ENCODE data around the gene MIXL1.
"Not testable (repeated sequence)": the region's sequence is repeated elsewhere in the genome, so short reads cannot be mapped to it uniquely, and the experiment has no call there.

The MIXL1 gene

DNA sequence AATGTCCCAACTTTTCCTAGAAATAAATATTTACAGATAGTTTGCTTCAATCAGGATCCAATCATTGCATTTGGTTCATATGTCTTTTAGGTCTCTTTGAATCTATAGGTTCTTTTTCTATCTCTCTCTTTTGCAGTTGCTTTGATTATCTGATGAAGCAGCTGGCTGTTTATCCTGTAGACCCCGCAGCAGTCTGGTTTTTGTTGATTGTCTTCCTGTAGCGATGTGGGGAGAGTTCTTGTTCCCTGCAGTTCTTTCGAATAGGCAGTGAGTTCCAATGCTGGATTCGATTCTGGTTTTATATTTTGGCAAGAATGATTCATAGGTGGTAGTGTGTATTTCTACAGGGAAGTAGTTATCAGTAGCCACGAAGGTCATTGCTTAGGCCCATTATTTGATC is 7.4 kb upstream of the MIXL1 start:
- DNase-seq, result no peak

DNA sequence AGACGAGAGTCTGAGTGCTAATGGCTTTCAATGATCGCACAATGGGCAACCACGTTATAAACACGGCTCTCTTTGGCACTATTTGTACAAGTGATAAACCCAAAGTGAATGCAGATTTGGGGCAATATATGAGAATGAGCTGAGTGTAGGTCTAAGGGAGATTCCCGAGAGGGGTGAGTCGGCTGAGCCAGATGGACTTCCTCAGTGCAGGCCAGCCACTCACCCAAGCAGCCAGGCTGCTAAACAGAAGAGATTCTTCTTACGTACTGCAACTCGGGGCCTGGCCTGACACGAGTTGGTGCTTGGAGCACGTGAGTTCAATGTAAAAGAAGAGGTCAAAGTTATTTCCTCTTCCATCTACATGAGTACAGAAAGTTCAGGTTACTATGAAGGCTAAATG is 6.2 kb upstream of the MIXL1 start:
- no peak for DNase-seq

DNA sequence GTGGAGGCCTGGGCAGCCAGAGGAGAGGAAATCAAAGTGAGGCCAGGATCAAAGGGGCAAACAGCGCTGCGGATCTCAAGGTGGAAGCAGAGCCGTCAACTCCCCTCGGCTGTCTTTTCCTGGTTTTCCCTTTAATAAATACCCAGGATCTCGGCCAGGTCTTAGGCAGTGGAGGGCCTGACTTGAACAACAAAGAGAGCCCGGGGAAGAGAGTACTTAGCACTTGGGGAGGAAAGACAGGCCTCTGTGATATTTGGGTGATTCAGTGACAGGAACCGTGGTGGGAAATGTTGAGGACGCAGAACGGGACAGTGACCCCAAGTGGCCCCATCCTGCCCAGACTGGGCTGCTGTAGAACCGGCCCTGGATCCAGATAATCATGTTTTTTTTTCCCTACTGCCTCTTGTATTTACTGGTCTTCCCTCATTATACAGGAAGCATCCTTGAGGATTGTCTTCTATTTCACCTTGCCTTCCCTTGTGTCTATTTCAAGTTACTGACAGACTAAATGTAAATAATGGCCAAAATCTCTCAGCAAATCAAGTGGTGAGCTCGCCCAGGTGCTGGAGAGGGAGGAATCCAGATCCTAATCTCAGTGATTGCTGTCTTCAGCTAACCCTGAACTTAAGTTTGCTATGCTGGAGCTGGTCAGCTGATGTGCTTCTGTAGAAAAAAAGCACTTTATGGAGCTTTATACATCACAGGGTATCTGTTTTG is 2.8 kb upstream of the MIXL1 start:
- no peak for DNase-seq

DNA sequence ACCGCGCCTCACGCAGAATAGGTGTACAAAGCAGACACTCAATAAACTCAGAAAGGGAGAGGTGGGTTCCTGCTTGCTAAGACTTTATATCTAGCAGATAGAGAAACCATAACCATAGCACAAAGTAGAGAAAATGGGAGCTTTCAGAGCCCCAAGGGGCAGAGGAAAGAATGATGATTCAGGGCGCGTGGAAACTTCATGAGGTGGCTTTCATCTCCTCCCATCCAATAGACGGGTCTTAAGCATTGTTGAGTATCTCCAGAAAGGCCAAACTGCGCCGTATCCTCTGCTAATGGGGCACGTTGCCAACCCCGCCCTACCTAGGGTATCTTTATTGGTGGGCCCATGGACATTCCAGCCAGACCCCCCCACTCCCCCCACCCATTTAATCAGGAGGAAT is 778 bp upstream of the MIXL1 start:
- DNase-seq, result no peak

DNA sequence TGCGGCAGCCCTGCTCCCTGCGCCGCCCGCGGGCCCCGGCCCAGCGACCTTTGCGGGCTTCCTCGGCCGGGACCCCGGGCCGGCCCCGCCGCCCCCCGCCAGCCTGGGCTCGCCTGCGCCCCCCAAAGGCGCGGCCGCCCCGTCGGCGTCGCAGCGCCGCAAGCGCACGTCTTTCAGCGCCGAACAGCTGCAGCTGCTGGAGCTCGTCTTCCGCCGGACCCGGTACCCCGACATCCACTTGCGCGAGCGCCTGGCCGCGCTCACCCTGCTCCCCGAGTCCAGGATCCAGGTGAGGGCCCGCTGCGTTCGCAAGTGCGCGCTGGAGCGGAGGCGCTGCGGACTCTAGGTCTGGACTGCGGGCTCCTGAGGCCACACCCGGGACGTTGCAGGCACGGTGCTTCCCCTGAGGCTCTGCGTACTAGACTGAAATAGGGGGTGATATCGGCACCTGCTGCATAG is 351 bp downstream of the MIXL1 start:
- peak in 1 of 5 donors; percentile 36 for DNase-seq

DNA sequence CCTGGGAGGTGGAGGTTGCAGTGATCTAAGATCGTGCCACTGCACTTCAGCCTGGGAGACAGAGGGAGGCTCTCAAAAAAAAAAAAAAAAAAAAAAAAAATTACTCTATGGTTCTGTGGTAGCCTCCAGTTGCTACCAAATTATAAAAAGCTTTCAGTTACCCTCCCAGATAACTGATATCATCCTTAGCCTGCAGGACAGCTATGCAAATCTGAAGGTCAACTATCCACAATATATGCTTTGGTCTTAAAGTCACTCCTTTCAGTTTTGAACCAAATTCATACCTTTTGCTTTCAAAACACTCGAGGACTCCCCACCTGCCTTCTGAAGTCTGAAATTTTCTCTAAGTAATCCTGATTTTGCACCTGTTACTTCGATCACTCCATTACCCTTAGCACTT is 3.1 kb downstream of the MIXL1 start:
- no peak for DNase-seq

DNA sequence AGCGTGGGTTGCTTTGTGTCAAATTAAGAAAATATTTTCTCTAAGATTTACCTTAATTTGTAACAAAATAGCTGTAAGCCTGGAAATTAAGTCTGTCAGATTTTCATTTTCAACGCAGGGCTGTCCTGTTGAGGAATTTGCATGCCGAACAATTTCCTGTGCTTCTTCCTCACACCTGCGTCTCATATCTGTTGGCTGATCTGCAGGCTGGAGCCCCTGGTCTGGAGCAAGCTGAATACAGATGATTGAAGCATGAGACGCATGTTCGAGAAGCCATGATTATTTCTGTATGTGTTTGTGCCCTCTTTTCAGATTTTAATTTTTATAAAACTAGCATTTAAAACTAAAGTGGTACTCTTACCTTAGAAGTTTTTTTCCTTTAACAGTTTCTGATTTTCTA is 9.8 kb downstream of the MIXL1 start:
- no peak for DNase-seq

DNA sequence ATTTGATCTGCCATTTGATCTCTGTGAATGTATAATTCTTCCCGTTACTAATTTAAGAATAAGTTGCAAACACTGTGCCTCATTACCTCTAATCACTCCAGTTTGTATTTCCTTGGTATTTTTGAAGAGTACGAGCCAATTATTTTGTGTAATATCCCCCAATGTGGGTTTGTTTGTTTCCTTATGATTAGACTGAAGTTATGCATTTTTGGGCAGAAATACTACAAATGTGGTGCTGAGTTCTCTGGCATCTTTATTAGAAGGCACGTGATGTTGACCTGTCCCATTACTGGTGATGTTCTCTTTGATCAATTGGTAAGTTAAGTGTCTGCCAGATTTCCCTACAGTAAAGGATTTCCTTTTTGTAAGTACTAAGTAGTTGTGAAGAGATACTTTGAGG is 10.3 kb downstream of the MIXL1 start:
- DNase-seq, result no peak

DNA sequence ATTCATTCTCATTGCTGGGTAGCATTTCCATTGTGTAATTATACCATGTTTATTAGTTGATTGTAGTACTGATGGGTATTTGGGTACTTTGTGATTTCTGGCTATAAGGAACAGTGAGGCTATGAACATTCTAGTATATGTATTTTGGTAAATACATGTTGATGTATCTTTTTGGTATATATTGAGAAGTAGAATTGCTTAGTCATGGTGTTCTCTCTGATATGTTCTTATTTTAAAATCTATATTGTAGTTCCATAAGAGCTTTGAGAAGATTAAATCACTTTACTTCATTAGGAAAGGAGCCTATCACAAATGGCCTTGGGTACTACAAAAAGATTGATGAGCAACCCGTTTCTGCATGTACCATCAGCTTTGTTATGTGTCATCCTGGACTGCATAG is 13.4 kb downstream of the MIXL1 start:
- DNase-seq, result no peak

DNA sequence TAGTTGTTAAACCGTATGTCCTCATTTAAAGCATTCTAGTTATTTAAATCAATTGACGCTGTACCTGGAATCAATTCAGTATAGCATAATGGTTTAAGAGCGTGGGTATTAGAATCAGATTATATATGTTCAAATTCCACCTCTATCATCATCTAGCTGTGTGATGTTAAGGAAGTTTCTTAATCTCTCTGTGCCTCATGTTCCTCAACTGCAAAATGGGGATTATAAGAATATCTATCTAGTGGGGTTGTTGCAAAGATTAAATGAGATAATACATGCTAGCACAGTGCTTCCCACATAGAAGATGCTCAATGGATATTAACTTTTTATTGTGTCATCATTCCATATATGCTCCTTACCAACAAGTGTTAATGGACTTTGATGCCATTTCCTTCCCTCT is 16.0 kb downstream of the MIXL1 start:
- no peak for DNase-seq

DNA sequence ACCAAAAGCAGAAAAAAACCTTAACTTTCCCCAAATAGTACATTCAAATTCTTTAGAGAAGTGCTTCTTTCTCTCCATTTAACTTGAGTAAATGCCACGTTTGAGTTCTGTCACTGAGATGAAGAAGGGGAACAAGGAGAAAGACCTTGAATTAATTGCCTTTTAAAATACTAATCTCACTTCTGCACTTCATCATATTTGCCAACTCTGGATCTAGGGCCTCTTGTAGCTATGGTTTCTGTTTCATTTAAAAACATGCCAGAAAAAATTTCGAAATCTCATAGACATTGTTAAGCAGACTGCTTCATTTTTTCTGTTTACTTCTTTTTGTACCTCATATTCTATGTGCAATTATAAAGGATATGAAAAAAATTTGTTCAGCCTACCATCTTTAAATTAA is 24.6 kb downstream of the MIXL1 start:
- no peak for DNase-seq

DNA sequence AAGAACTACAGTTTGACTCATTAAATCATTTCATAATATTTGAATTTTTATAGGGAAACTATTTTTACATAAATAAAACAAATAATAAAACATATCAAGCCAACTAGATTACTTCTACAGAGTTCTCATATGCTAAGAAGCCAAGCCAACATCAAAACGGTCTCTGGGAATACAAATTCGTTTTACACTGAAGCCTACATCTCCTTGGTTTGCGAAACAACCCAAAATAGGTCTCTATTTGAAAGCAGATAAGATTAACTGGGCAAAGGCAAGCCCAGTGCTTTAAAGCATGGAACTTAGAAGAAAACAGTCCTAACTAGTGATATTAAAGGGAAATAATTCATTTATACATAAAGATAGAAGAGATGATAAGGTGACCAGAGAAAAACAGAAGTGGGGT is 25.3 kb downstream of the MIXL1 start:
- no peak for DNase-seq

DNA sequence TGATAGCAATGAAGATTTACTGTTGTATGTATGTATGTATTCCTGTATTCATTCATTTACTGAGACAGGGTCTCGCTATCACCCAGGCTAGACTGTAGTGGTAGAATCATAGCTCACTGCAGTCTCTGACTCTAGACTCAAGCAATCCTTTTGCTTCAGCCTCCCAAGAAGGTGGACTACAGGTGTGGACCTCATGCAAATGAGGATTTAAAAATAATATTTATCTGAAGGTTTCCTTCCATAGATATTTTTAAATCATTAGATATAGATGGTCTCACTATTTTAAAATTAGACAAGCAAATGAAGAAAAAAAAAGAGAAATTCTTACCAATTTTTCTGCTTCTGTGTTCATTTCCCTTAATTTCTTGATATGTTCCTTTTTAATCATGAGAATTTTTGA is 27.0 kb downstream of the MIXL1 start:
- DNase-seq, result no peak

DNA sequence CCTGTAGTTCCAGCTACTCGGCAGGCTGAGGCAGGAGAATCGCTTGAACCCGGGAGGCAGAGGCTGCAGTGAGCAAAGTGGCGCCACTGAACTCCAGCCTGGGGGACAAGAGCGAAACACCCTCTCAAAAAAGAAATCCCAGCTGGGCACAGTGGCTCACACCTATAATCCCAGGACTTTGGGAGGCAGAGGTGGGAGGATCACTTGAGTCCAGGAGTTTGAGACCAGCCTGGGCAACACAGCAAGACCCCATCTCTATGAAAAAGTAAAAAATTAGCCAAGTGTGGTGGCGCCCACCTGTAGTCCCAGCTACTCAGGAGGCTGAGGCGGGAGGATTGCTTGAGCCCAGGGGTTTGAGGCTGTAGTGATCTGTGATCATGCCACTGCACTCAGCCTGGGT is 29.4 kb downstream of the MIXL1 start:
- DNase-seq, result not testable (repeated sequence)

DNA sequence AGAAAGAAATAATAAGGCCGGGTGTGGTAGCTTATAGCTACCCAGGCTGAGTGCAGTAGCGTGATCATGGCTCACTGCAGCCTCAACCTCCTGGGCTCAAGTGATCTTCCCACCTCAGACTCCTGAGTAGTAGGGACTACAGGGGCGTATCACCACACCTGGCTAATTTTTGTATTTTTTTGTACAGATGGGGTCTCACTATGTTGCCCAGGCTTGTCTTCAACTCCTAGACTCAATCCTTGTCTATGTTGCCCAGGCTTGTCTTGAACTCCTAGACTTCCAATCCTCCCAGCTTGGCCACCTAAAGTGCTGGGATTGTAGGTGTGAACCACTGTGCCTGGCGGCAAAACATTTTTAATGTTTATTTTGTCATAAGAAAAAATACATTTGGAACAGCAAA is 30.5 kb downstream of the MIXL1 start:
- DNase-seq, result no peak

DNA sequence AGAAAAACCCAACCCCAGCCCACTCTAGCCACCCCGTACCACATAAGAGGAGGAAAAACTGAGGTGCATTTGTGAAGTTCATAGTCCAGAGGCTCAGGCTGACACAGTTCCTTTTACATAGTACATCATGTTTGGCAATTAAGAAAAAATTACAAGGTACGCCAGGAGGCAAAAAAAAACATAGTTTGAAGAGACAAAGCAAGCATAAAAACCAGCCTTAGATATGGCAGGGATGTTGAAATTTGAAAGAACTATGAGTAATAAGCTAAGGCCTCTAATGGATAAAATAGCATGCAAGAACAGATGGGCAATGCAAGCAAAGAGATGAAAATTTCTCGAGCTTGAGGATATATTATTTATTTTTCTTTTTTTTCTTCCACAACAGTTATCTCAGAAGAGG is 31.9 kb downstream of the MIXL1 start:
- no peak for DNase-seq

DNA sequence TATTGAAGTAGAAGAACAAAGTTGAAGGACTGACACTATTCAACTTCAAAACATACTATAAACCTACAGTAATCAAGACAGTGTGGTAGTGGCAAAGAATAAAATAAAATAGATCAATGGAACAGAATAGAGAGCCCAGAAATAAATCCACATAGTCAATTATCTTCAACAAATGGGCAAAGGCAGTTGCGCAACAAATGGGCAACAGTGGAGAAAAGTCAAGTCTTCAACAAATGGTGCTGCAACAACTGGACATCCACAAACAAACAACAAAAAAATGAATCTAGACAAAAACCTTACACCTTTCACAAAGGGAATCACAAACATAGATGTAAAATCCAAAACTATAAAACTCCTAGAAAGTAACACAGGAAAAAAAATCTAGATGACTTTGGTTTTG is 38.4 kb downstream of the MIXL1 start:
- DNase-seq, result no peak

DNA sequence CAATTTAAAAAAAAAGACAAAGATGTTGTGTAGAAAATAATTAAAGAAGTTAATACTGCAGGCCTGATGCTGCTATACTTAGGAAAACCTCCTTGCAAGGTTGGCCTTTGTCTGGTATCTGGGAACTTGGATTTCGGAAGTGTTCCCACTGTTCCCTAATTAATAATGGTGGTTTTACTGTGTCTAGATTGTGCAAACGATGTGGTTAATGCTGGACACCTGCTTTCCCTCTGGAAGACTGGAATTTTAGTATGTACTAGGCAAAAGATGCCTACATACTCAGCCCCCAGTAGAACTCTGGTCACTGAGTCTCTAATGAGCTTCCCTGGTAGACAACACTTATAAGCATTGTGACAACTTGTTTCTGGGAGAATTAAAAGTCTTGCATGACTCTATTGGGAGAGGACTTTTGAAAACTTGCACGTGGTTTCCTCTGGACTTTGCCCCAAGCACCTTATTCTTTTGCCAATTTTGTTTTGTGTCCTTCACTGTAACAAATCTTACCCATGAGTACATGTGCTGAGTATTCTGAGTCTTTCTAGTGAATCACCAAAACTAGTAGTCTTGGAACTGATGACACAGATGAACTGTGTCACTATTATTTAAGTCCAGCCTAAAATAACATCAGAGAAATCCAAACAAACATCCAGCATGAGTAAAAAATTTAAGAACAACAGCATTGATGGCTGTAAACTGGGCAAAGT is 45.1 kb downstream of the MIXL1 start:
- no peak for DNase-seq

DNA sequence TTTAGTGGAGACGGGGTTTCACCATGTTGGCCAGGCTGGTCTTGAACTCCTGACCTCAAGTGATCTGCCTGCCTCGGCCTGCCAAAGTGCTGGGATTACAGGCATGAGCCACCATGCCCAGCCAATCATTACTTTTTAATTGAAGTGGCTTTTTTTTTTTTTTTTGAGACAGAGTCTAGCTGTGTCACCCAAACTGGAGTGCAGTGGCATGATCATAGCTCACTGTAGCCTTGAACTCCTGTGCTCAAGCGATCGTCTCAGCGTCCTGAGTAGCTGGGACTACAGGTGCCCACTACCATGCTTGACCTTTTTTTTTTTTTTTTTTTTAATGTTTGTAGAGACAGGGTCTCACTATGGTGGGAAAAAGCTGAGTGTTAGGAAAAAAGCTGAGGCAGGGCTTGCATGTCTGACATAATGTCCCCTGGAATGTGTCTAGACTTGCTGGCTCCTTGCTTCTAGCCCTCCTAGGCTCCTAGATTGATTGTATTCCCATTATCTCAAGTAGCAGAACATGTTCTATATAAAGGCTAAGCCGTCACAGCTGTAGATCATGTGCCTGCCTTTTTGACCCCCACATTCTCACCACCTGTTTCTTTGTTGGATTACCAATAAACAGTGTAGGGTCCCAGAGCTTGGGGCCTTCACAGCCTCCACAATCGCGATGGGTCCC is 48.9 kb downstream of the MIXL1 start:
- DNase-seq, result not testable (repeated sequence)

DNA sequence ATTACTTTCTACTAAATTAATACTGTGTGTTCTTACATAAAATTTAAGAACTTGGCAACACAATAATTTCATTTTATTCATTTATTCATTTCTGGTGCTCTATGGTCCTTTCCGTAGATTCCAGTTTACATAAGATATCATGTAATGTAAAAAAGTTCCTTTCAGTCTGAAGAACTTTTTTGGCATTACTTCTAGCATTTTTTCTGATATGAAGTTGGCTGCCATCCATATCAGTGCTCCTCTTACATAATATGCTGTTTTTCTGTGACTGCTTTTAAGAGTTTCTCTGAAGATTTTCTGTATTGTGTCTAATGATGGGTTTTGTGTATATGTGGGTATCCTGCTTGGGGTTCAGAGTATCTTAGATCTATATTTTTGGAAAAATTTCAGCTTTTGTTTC is 50.7 kb downstream of the MIXL1 start:
- no peak for DNase-seq

DNA sequence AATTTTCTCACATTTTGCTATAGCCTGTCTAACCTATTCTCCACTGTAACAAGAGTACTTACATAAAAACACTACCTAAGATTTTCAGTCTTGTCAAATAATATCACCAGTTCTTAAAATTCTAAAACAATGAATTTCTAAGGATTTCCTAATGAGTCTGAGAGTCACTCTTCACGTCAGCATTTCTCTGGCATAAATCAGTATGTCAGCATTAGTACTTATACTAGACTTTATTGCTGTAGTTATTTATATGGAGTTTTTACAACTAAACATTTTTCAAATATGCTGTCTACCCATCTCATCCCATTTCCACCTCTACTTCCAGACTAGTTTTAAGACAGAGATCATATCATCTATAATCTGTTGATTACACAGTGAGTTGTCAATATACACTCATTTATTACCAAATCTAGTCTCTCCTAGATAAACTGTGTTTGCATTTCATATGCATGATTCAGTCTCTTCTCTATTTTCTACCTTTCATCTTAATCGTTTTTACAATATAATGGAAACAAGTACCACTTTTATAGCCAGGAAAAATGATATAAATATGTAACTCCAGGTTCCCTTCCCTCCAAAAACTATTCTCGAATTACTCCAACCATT is 52.7 kb downstream of the MIXL1 start:
- DNase-seq, result no peak
